Stomach smooth muscle (tissue), 2 donors: ENCODE results near the gene AJAP1.

Experiments
- H3K27ac ChIP-seq: one replicate; pipeline ENCODE4 v1.7.0; 2013; ENCODE audit warnings: mild to moderate bottlenecking, low read length, inconsistent platforms
- H3K27me3 ChIP-seq, 2 donors: one replicate each; pipeline ENCODE4 v1.7.0; 2013; ENCODE audit warnings: low read length in 2 of 2; ENCODE audit not compliant: insufficient read depth in 2 of 2, control insufficient read depth in 1 of 2
- H3K36me3 ChIP-seq, 2 donors: one replicate each; pipeline ENCODE4 v1.7.0; 2013; ENCODE audit warnings: low read length in 2 of 2; ENCODE audit not compliant: control insufficient read depth in 2 of 2, insufficient read depth in 2 of 2
- H3K4me1 ChIP-seq: one replicate; pipeline ENCODE4 v1.7.0; 2013; ENCODE audit warnings: low read length; ENCODE audit not compliant: control insufficient read depth, insufficient read depth
- H3K4me3 ChIP-seq, 2 donors: one replicate each; pipeline ENCODE4 v1.7.0; 2013; ENCODE audit warnings: low read length in 2 of 2
- H3K9ac ChIP-seq, 2 donors: one replicate each; pipeline ENCODE4 v1.7.0; 2013; ENCODE audit warnings: low read length in 2 of 2, mild to moderate bottlenecking in 1 of 2
- H3K9me3 ChIP-seq, 2 donors: one replicate each; pipeline ENCODE4 v1.7.0; 2013; ENCODE audit warnings: low read length in 2 of 2; ENCODE audit not compliant: control insufficient read depth in 2 of 2
- donor health status: healthy.
- donor health status: Pancreatic carcinoma.

The AJAP1 gene

GRCh38 chr1:4755301-4755845 is 101.0 kb downstream of the AJAP1 start:
- H3K4me3 ChIP-seq: no peak overlapping the region
- no peak overlapping the region for H3K9ac ChIP-seq
- peaks cover 7 to 12% of the 10 kb centered on the region in 2 donors for H3K9me3 ChIP-seq
- H3K36me3 ChIP-seq: no peaks in the 10 kb centered on the region
- peaks cover 0 to 7% of the 10 kb centered on the region in 2 donors for H3K27me3 ChIP-seq
- H3K4me1 ChIP-seq: no peaks in the 10 kb centered on the region
- H3K27ac ChIP-seq: no peak overlapping the region

DNA sequence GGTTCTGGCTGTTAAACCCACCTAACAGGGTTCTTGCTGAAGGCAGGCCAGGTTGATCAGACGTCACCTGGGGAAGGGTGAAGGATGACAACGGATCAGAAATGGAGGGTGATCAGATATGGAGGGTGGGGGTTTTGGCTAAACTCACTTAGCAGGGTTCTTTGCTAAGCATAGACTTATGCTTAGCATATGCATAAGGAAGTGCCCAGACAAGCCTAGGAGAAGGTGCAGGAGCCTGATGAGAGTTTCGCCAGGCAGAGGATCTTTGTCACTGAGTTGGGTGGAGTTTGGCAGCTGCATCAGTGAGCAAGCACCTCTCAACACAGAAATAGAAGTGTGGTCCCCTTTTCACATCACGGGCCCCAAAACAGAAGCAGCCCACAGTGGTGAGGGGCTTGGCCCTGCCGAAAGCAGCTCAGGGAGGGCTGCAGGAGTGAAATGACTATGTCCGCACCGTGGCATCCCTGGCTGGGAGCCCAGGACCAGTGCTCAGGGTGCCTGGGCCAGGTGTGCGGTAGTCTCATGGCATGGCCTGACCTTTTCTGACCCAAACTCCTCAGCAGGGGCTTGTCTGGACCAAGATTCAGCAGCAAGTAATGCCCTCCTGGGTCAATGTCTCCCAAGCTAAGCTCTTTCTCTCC is 101.6 kb downstream of the AJAP1 start:
- Histone ChIP-seq H3K36me3 (no peaks in the 10 kb centered on the region), H3K27ac (no peak overlapping the region), H3K9me3 (peaks cover 7 to 12% of the 10 kb centered on the region in 2 donors), H3K27me3 (peaks cover 0 to 6% of the 10 kb centered on the region in 2 donors), H3K9ac (no peak overlapping the region), H3K4me1 (no peaks in the 10 kb centered on the region), H3K4me3 (no peak overlapping the region)

- Histone ChIP-seq H3K4me3 (no peak overlapping the region), H3K9me3 (peaks cover 7 to 12% of the 10 kb centered on the region in 2 donors), H3K36me3 (no peaks in the 10 kb centered on the region), H3K27ac (no peak overlapping the region), H3K9ac (no peak overlapping the region), H3K4me1 (no peaks in the 10 kb centered on the region), H3K27me3 (peaks cover 0 to 4% of the 10 kb centered on the region in 2 donors)
These were observed 102.6 kb downstream of the AJAP1 start for GRCh38 chr1:4756851-4757580.

- H3K27ac ChIP-seq: no peak overlapping the region
- no peaks in the 10 kb centered on the region for H3K4me1 ChIP-seq
- no peak overlapping the region for H3K4me3 ChIP-seq
- peaks cover 0 to 2% of the 10 kb centered on the region in 2 donors for H3K27me3 ChIP-seq
- H3K9ac ChIP-seq: no peak overlapping the region
- H3K36me3 ChIP-seq: no peaks in the 10 kb centered on the region
- peaks cover 0 to 6% of the 10 kb centered on the region in 2 donors for H3K9me3 ChIP-seq
These were observed 105.3 kb downstream of the AJAP1 start for GRCh38 chr1:4759671-4760070.

DNA sequence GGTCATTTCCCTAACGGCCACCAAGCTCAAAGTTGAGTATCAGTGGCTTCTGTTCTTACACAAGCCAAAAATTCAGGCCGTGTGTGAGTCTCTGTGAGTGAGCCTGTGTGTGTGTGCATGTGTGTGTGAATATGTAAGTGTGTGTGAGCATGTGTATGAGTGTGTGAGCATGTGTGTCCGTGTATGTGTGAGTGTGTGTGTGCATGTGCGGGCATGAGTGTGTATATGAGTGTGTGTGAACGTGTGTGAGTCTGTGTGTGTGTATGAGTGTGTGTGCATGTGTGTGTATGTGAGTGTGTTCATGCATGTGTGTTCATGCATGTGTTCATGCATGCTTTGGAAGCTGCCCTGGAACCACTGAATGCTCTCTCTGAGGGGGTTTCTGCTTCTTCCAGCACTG is 105.7 kb downstream of the AJAP1 start:
- Histone ChIP-seq H3K27ac (no peak overlapping the region), H3K4me3 (no peak overlapping the region), H3K9ac (no peak overlapping the region), H3K36me3 (no peaks in the 10 kb centered on the region), H3K9me3 (peaks cover 0 to 3% of the 10 kb centered on the region in 2 donors), H3K27me3 (peaks cover 0 to 2% of the 10 kb centered on the region in 2 donors), H3K4me1 (no peaks in the 10 kb centered on the region)

- Histone ChIP-seq H3K9ac (no peak overlapping the region), H3K27me3 (peaks cover 0 to 2% of the 10 kb centered on the region in 2 donors), H3K9me3 (no peaks in the 10 kb centered on the region), H3K4me1 (no peaks in the 10 kb centered on the region), H3K27ac (no peak overlapping the region), H3K36me3 (no peaks in the 10 kb centered on the region), H3K4me3 (no peak overlapping the region)
These were observed 106.9 kb downstream of the AJAP1 start for GRCh38 chr1:4761324-4761723.

- Histone ChIP-seq H3K9me3 (no peaks in the 10 kb centered on the region), H3K36me3 (no peaks in the 10 kb centered on the region), H3K27me3 (peaks cover 0 to 6% of the 10 kb centered on the region in 2 donors), H3K4me3 (no peak overlapping the region), H3K9ac (no peak overlapping the region), H3K27ac (no peak overlapping the region), H3K4me1 (no peaks in the 10 kb centered on the region)
These were observed 107.7 kb downstream of the AJAP1 start for GRCh38 chr1:4762146-4762545.

DNA sequence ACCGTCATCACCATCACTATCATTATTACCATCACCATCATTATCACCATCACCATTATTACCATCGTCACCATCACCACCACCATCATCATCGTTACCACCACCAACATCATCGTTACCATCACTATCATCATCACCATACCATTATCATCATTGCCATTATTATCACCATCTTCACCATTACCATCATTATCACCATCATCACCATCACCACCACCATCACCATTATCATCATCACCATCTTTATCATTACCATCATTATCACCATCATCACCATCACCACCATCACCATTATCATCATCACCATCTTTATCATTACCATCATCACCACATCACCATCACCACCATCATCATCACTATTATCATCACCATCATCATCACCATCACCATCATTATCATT is 112.9 kb downstream of the AJAP1 start:
- Histone ChIP-seq H3K9ac (no peak overlapping the region), H3K27me3 (peaks cover 0 to 4% of the 10 kb centered on the region in 2 donors), H3K27ac (no peak overlapping the region), H3K9me3 (no peaks in the 10 kb centered on the region), H3K36me3 (no peaks in the 10 kb centered on the region), H3K4me3 (no peak overlapping the region), H3K4me1 (no peaks in the 10 kb centered on the region)

GRCh38 chr1:4768553-4768952 is 114.1 kb downstream of the AJAP1 start:
- H3K4me3 ChIP-seq: no peak overlapping the region
- no peaks in the 10 kb centered on the region for H3K4me1 ChIP-seq
- no peaks in the 10 kb centered on the region for H3K9me3 ChIP-seq
- no peak overlapping the region for H3K9ac ChIP-seq
- no peak overlapping the region for H3K27ac ChIP-seq
- H3K27me3 ChIP-seq: peaks cover 0 to 4% of the 10 kb centered on the region in 2 donors
- no peaks in the 10 kb centered on the region for H3K36me3 ChIP-seq

- H3K4me1 ChIP-seq: no peaks in the 10 kb centered on the region
- H3K4me3 ChIP-seq: no peak overlapping the region
- H3K27me3 ChIP-seq: peaks cover 0 to 4% of the 10 kb centered on the region in 2 donors
- H3K27ac ChIP-seq: no peak overlapping the region
- H3K9ac ChIP-seq: no peak overlapping the region
- H3K36me3 ChIP-seq: no peaks in the 10 kb centered on the region
- no peaks in the 10 kb centered on the region for H3K9me3 ChIP-seq
These were observed 115.3 kb downstream of the AJAP1 start for GRCh38 chr1:4769516-4770280.
